ENCODE results near the gene JMJD6. TPM values are rescaled to one million over a fixed set of nuclear protein-coding genes. Genes with fewer than 3 reads are reported as not detected.

Gene JMJD6
- total and polyA plus RNA-seq, 2 of the 8 experiments (the other 6 are each of a cell fraction or from before 2014, with no cell fraction given): 8.6 to 18.6 TPM

DNA sequence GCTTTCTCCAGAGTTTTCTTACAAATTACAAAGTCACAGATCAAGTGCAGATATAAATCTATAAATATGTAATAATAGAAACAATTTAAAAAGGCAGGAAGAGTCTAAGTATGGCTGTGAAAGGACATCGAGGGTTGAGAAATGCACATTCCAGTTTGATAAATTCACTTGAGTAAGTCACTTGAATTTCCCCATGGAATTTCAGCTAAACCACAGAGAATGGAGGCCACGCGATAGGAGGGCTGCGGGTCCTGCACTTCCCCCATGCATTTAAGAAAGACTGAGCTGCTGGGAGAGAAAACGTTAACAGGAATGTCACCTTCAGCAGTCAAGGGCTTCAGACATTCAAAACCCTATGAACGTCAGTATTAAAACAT is 9.6 kb downstream of the JMJD6 start:
- Histone ChIP-seq H3K23me2 (ENCODE audit: low read depth, low read length) (no peaks in the 10 kb centered on the region), H4K91ac (replicated peaks; ENCODE audit: insufficient read length, low read length) (no peak overlapping the region), H4K20me1 (replicated peaks in 1 of 2; ENCODE audit: control insufficient read depth in 1 of 2, insufficient read depth in 2 of 2, low read length in 2 of 2) (peaks cover 0 to 4% of the 10 kb centered on the region in 2 experiments), H3K18ac (ENCODE audit: extremely low read depth, low read length) (no peak overlapping the region), H3K27me3 (replicated peaks in 1 of 4; ENCODE audit: control insufficient read depth in 3 of 4, extremely low read depth in 1 of 4, insufficient read depth in 3 of 4, low read length in 3 of 4) (no peaks in the 10 kb centered on the region), H2BK12ac (ENCODE audit: low read depth, low read length) (no peak overlapping the region), H3K23ac (ENCODE audit: insufficient read length) (no peak overlapping the region), H3K14ac (ENCODE audit: insufficient read length) (no peak overlapping the region), H3K27ac (ENCODE audit: low read depth, low read length) (no peak overlapping the region), H3K79me2 (ENCODE audit: control insufficient read depth in 1 of 2, insufficient read depth in 2 of 2, low read length in 2 of 2) (no peaks in the 10 kb centered on the region), H4K8ac (ENCODE audit: extremely low read depth, insufficient read depth, low read length) (no peak overlapping the region), H3K79me1 (ENCODE audit: low read depth, low read length) (no peaks in the 10 kb centered on the region), H2AK5ac (ENCODE audit: low read depth, low read length) (no peak overlapping the region), H3K9ac (replicated peaks in 1 of 4; ENCODE audit: extremely low read depth in 1 of 4, low read depth in 3 of 4, low read length in 3 of 4) (no peak overlapping the region), H2AFZ (ENCODE audit: low read length) (no peak overlapping the region), H2BK15ac (ENCODE audit: low read length) (no peak overlapping the region), H3K4me2 (ENCODE audit: insufficient read depth in 1 of 2, low read depth in 2 of 2, low read length in 2 of 2) (no peak overlapping the region), H4K5ac (ENCODE audit: insufficient read length, low read depth, low read length) (no peak overlapping the region), H2BK5ac (ENCODE audit: low read depth, low read length) (no peak overlapping the region), H3K9me3 (ENCODE audit: insufficient read depth in 2 of 2, low read depth in 1 of 2, low read length in 1 of 2) (no peaks in the 10 kb centered on the region), H3K4ac (replicated peaks; ENCODE audit: insufficient read length, low read depth, low read length) (no peak overlapping the region), H2BK20ac (ENCODE audit: low read length) (no peak overlapping the region), H3K4me1 (replicated peaks in 1 of 4; ENCODE audit: control insufficient read depth in 3 of 4, insufficient read depth in 4 of 4, low read length in 3 of 4) (no peaks in the 10 kb centered on the region), H3K4me3 (ENCODE audit: extremely low read depth in 1 of 4, insufficient read depth in 2 of 4, low read depth in 3 of 4, low read length in 4 of 4) (no peak overlapping the region), H3K36me3 (ENCODE audit: control insufficient read depth in 2 of 4, insufficient read depth in 4 of 4, low read length in 3 of 4) (peaks cover 11 to 52% (median 36%) of the 10 kb centered on the region in 4 experiments; a peak in 7 of 8 replicates), H2BK120ac (replicated peaks; ENCODE audit: low read depth, low read length) (no peak overlapping the region), H3K56ac (replicated peaks; ENCODE audit: insufficient read length, low read depth, low read length) (no peak overlapping the region)
- WGBS, 2 experiments (ENCODE audit: extremely low coverage in 1 of 2, insufficient coverage in 1 of 2, insufficient read length in 1 of 2, insufficient replicate concordance in 2 of 2, low coverage in 1 of 2, low lambda C conversion rate in 2 of 2, missing lambda C conversion rate in 1 of 2): 96% methylated on average over 6 of the region's 6 CpGs; no CpG with 5 or more reads in 1 of the 2 experiments
- ChIA-PET CTCF (ENCODE audit: partially characterized antibody) (interaction anchor here (0.9 to 10.2 kb wide), 8 partner anchors 8 to 223 kb away, joined by 3 to 155 read pairs (median 4); no protein-coding TSS in a partner anchor), POLR2A (ENCODE audit: partially characterized antibody) (interaction anchor here (1.6 to 3.5 kb wide), 3 partner anchors 10 to 20 kb away, joined by 4 to 19 read pairs (median 15); partner anchors contain the start of genes JMJD6, METTL23, MFSD11 and SRSF2)
- FAIRE-seq (no peak), DNase-seq (ENCODE audit: low read depth in 1 of 2, low spot score in 2 of 2) (no peak)
- TF ChIP-seq CEBPB (IDR thresholded peaks at IDR 0.05; ENCODE audit: low read depth, low read length) (no peak), MAX (IDR thresholded peaks at IDR 0.05) (no peak), GTF2F1 (IDR thresholded peaks at IDR 0.05; ENCODE audit: borderline replicate concordance, low read depth, low read length) (no peak), HDAC6 (IDR thresholded peaks at IDR 0.05; ENCODE audit: low read depth, low read length) (no peak), BRCA1 (IDR thresholded peaks at IDR 0.05; ENCODE audit: low read depth, low read length) (no peak), TEAD4 (IDR thresholded peaks at IDR 0.05; ENCODE audit: low read depth, low read length) (no peak), SIN3A (conservative IDR thresholded peaks at IDR 0.05 in 1 of 2, IDR thresholded peaks at IDR 0.05 in 1 of 2; ENCODE audit: low read depth in 1 of 2, low read length in 2 of 2) (no peak), SRF (IDR thresholded peaks at IDR 0.05; ENCODE audit: low read depth, low read length) (no peak), EGR1 (IDR thresholded peaks at IDR 0.05; ENCODE audit: borderline replicate concordance, low read depth, low read length) (no peak), PHF8 (conservative IDR thresholded peaks at IDR 0.05; ENCODE audit: low read depth, low read length) (no peak)
- TF ChIP-seq, protein P1, sequence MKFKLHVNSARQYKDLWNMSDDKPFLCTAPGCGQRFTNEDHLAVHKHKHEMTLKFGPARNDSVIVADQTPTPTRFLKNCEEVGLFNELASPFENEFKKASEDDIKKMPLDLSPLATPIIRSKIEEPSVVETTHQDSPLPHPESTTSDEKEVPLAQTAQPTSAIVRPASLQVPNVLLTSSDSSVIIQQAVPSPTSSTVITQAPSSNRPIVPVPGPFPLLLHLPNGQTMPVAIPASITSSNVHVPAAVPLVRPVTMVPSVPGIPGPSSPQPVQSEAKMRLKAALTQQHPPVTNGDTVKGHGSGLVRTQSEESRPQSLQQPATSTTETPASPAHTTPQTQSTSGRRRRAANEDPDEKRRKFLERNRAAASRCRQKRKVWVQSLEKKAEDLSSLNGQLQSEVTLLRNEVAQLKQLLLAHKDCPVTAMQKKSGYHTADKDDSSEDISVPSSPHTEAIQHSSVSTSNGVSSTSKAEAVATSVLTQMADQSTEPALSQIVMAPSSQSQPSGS (IDR thresholded peaks at IDR 0.05; ENCODE audit: low read length): no peak
- TF ChIP-seq, protein P2, sequence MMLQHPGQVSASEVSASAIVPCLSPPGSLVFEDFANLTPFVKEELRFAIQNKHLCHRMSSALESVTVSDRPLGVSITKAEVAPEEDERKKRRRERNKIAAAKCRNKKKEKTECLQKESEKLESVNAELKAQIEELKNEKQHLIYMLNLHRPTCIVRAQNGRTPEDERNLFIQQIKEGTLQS (IDR thresholded peaks at IDR 0.05; ENCODE audit: insufficient read depth, low read depth, low read length): no peak

Measured in H1 (cell line).